Nephron (organoid): ENCODE data around the gene BAG3.

Source experiments
- H3K27ac Mint-ChIP-seq, 3 experiments: 2 replicates each; pipeline ENCODE4 v1.8.0; 2020; ENCODE audit warnings: mixed read lengths in 3 of 3, mild to moderate bottlenecking in 2 of 3, moderate library complexity in 1 of 3
- H3K27me3 Mint-ChIP-seq: 2 replicates; pipeline ENCODE4 v1.8.0; 2021; ENCODE audit warnings: low read depth, mild to moderate bottlenecking, moderate library complexity, mixed read lengths
- H3K36me3 Mint-ChIP-seq: 2 replicates; pipeline ENCODE4 v1.8.0; 2020; ENCODE audit warnings: low read depth, mixed read lengths
- H3K4me1 Mint-ChIP-seq: 2 replicates; pipeline ENCODE4 v1.8.0; 2020; ENCODE audit warnings: mixed read lengths
- H3K4me3 Mint-ChIP-seq, 3 experiments: 2 replicates each; pipeline ENCODE4 v1.8.0; 2020; ENCODE audit warnings: mild to moderate bottlenecking in 3 of 3, mixed read lengths in 3 of 3, moderate library complexity in 2 of 3
- H3K9me3 Mint-ChIP-seq: 2 replicates; pipeline ENCODE4 v1.8.0; 2020; ENCODE audit warnings: mixed read lengths
- CTCF ChIP-seq, 3 experiments: fragments of 200-600 bp; sonication (generic); IDR thresholded peaks; one replicate each; pipeline ENCODE4 v1.5.0; 2021; ENCODE audit warnings: antibody characterized with exemption in 3 of 3; ENCODE audit not compliant: unreplicated experiment in 3 of 3

Gene BAG3

GRCh38 chr10:119620241-119621077, 30.7 kb upstream of the BAG3 start:
- no peaks in the 10 kb centered on the region for H3K27me3 Mint-ChIP-seq
- H3K36me3 Mint-ChIP-seq, result no peaks in the 10 kb centered on the region
- H3K27ac Mint-ChIP-seq, result no peak overlapping the region
- no peaks in the 10 kb centered on the region for H3K9me3 Mint-ChIP-seq
- no peaks in the 10 kb centered on the region for H3K4me1 Mint-ChIP-seq
- no peak overlapping the region for H3K4me3 Mint-ChIP-seq
- TF ChIP-seq CTCF (IDR thresholded peaks at IDR 0.05; ENCODE audit: unreplicated experiment in 3 of 3), result no peak

- TF ChIP-seq CTCF (IDR thresholded peaks at IDR 0.05; ENCODE audit: unreplicated experiment in 3 of 3), result no peak
- H3K9me3 Mint-ChIP-seq, result no peaks in the 10 kb centered on the region
- no peak overlapping the region for H3K27ac Mint-ChIP-seq
- no peak overlapping the region for H3K4me3 Mint-ChIP-seq
- H3K4me1 Mint-ChIP-seq, result no peaks in the 10 kb centered on the region
- no peaks in the 10 kb centered on the region for H3K27me3 Mint-ChIP-seq
- H3K36me3 Mint-ChIP-seq, result no peaks in the 10 kb centered on the region
Observed at GRCh38 chr10:119621078-119621384, 30.1 kb upstream of the BAG3 start.

GRCh38 chr10:119625570-119626280, 25.5 kb upstream of the BAG3 start:
- H3K4me1 Mint-ChIP-seq, result no peaks in the 10 kb centered on the region
- H3K4me3 Mint-ChIP-seq, result no peak overlapping the region
- H3K9me3 Mint-ChIP-seq, result no peaks in the 10 kb centered on the region
- TF ChIP-seq CTCF (IDR thresholded peaks at IDR 0.05; ENCODE audit: unreplicated experiment in 3 of 3), result no peak
- no peaks in the 10 kb centered on the region for H3K36me3 Mint-ChIP-seq
- H3K27me3 Mint-ChIP-seq, result no peaks in the 10 kb centered on the region
- H3K27ac Mint-ChIP-seq, result no peak overlapping the region

GRCh38 chr10:119630300-119630699, 20.9 kb upstream of the BAG3 start:
- Mint-ChIP-seq H3K4me1 (no peaks in the 10 kb centered on the region), H3K27me3 (no peaks in the 10 kb centered on the region), H3K9me3 (no peaks in the 10 kb centered on the region), H3K36me3 (no peaks in the 10 kb centered on the region), H3K27ac (no peak overlapping the region), H3K4me3 (no peak overlapping the region)
- no peak for TF ChIP-seq CTCF (IDR thresholded peaks at IDR 0.05; ENCODE audit: unreplicated experiment in 3 of 3)

GRCh38 chr10:119633538-119634218, 17.5 kb upstream of the BAG3 start:
- no peak for TF ChIP-seq CTCF (IDR thresholded peaks at IDR 0.05; ENCODE audit: unreplicated experiment in 3 of 3)
- Mint-ChIP-seq H3K4me1 (no peaks in the 10 kb centered on the region), H3K4me3 (no peak overlapping the region), H3K27me3 (no peaks in the 10 kb centered on the region), H3K9me3 (no peaks in the 10 kb centered on the region), H3K36me3 (no peaks in the 10 kb centered on the region), H3K27ac (peak overlapping the region in 2 of 3 experiments; percentile 39 to 54)
